A673 (cell line): Measurements from ENCODE around the gene CHCHD3.

Source experiments
- CTCF ChIP-seq: fragments of 300-800, 200-600 bp; sonication (generic); conservative IDR thresholded peaks from 2 replicates; pipeline ENCODE4 v1.5.1; 2017; ENCODE audit warnings: low read depth, mild to moderate bottlenecking, antibody characterized with exemption, low read length, moderate library complexity, mixed read lengths
- EZH2 ChIP-seq: fragments of 200-600 bp; sonication (generic); IDR thresholded peaks from 2 replicates; pipeline ENCODE4 v1.6.1; 2017; ENCODE audit warnings: borderline replicate concordance, low read depth, mild to moderate bottlenecking, mixed read lengths, antibody characterized with exemption, low read length; ENCODE audit not compliant: poor library complexity, severe bottlenecking

DNA sequence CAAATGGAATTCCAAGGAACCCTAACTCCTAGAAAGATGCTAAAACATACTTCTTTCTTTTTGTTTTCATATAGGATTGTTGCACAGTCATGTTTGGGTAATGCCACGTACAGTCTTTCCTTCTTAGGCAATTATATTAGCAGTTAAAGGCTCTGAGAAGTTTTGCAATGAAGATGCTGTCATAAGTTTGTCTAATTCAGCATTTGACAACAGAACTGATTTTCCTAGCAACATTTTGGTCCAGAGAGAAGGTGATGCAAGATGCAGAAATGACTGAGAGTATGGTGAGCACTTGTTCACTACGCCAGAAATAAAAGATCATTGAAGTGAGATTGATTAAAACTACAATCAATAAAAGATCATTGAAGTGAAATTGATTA, 321.7 kb downstream of the CHCHD3 start:
- TF ChIP-seq CTCF, result no peak
- no peak for TF ChIP-seq EZH2
